ENCODE data around the gene CYP1A2. TPM values are rescaled to one million over a fixed set of nuclear protein-coding genes. Genes with fewer than 3 reads are reported as not detected.

The CYP1A2 gene
- total and polyA plus RNA-seq, 2 of the 13 experiments (the other 11 are each of a cell fraction or from before 2014, with no cell fraction given) = 0.07 TPM; not detected in 1

DNA sequence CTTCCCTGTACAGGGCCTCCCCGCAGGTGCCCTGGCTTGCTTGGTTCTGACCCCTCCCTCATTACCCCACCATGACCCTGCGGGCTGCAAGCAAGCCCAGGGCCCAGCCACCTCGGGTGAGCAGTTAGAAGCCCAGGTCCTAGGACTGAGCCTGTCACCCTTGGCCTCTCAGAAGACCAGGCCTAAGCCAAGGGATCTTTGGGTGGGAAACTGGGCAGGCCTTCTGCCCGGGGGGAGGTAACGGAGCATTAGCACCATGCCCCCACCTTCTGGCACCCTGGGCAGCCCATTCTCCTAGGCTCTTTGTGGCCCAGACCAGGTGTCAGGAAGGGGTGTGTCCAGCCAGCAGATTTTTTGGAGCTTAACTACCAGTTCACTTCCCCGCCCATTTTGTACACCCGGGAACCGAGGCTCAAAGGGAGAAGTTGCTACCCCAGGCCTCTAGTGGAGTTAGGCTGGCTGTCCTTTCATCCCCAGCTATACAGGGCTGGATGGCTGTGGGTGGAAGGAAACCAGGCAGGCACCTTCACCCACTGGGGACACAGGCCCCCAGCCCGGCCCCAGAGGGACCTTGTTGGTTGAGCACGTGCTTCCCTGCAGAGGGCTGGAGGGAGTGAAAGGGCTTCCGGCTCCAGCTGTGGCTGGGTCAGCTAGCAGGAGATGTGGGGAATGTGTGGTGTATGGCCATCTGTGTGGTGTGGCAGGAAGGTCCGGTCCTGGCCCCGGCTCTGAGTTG is 34.6 kb downstream of the CYP1A2 start (continued):
- TF ChIP-seq, protein P1, sequence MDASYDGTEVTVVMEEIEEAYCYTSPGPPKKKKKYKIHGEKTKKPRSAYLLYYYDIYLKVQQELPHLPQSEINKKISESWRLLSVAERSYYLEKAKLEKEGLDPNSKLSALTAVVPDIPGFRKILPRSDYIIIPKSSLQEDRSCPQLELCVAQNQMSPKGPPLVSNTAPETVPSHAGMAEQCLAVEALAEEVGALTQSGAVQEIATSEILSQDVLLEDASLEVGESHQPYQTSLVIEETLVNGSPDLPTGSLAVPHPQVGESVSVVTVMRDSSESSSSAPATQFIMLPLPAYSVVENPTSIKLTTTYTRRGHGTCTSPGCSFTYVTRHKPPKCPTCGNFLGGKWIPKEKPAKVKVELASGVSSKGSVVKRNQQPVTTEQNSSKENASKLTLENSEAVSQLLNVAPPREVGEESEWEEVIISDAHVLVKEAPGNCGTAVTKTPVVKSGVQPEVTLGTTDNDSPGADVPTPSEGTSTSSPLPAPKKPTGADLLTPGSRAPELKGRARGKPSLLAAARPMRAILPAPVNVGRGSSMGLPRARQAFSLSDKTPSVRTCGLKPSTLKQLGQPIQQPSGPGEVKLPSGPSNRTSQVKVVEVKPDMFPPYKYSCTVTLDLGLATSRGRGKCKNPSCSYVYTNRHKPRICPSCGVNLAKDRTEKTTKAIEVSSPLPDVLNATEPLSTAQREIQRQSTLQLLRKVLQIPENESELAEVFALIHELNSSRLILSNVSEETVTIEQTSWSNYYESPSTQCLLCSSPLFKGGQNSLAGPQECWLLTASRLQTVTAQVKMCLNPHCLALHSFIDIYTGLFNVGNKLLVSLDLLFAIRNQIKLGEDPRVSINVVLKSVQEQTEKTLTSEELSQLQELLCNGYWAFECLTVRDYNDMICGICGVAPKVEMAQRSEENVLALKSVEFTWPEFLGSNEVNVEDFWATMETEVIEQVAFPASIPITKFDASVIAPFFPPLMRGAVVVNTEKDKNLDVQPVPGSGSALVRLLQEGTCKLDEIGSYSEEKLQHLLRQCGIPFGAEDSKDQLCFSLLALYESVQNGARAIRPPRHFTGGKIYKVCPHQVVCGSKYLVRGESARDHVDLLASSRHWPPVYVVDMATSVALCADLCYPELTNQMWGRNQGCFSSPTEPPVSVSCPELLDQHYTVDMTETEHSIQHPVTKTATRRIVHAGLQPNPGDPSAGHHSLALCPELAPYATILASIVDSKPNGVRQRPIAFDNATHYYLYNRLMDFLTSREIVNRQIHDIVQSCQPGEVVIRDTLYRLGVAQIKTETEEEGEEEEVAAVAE (CRISPR knock-in tag; IDR thresholded peaks at IDR 0.05; ENCODE audit: borderline replicate concordance) = no peak
- TF ChIP-seq ATM (IDR thresholded peaks at IDR 0.05; ENCODE audit: borderline replicate concordance) (no peak), ZNF547 (CRISPR knock-in tag; IDR thresholded peaks at IDR 0.05) (no peak), SALL2 (CRISPR knock-in tag; IDR thresholded peaks at IDR 0.05) (peak; percentile 53; the same call in 1 of the 2 replicates), ZFY (CRISPR knock-in tag; IDR thresholded peaks at IDR 0.05) (peak; percentile 71), ZNF264 (CRISPR knock-in tag; IDR thresholded peaks at IDR 0.05) (0 out of 2 replicates have a peak, but pooled peaks have one; percentile 23), ZSCAN31 (CRISPR knock-in tag; IDR thresholded peaks at IDR 0.05; ENCODE audit: low read depth) (0 out of 2 replicates have a peak, but pooled peaks have one; percentile 26), ARNTL (CRISPR knock-in tag; IDR thresholded peaks at IDR 0.05) (peak; percentile 47; the same call in 1 of the 2 replicates), FOXP4 (CRISPR knock-in tag; IDR thresholded peaks at IDR 0.05) (0 out of 2 replicates have a peak, but pooled peaks have one; percentile 10), FOXO1 (CRISPR knock-in tag; IDR thresholded peaks at IDR 0.05) (0 out of 2 replicates have a peak, but pooled peaks have one; percentile 6)
- TF ChIP-seq, protein P2, sequence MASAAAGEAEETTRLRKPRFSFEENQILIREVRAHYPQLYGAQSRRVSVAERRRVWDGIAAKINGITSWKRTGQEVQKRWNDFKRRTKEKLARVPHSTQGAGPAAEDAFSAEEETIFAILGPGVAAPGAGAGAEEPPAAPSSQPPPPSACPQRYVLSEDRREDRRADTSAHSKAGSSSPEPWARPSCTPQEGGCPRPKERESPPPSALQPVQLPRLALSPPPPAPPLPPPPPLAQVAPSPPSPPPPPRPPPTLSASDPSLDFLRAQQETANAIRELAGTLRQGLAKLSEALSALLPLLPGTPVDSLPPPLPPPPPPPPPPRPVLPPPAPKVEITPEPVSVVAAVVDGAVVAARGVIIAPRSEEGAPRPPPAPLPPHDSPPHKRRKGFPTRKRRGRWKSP (CRISPR knock-in tag; IDR thresholded peaks at IDR 0.05) = peak; percentile 66; the same call in 1 of the 2 replicates
- TF ChIP-seq, protein P3, sequence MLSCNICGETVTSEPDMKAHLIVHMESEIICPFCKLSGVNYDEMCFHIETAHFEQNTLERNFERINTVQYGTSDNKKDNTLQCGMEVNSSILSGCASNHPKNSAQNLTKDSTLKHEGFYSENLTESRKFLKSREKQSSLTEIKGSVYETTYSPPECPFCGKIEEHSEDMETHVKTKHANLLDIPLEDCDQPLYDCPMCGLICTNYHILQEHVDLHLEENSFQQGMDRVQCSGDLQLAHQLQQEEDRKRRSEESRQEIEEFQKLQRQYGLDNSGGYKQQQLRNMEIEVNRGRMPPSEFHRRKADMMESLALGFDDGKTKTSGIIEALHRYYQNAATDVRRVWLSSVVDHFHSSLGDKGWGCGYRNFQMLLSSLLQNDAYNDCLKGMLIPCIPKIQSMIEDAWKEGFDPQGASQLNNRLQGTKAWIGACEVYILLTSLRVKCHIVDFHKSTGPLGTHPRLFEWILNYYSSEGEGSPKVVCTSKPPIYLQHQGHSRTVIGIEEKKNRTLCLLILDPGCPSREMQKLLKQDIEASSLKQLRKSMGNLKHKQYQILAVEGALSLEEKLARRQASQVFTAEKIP (CRISPR knock-in tag; IDR thresholded peaks at IDR 0.05; ENCODE audit: borderline replicate concordance) = no peak
- TF ChIP-seq, protein P4, sequence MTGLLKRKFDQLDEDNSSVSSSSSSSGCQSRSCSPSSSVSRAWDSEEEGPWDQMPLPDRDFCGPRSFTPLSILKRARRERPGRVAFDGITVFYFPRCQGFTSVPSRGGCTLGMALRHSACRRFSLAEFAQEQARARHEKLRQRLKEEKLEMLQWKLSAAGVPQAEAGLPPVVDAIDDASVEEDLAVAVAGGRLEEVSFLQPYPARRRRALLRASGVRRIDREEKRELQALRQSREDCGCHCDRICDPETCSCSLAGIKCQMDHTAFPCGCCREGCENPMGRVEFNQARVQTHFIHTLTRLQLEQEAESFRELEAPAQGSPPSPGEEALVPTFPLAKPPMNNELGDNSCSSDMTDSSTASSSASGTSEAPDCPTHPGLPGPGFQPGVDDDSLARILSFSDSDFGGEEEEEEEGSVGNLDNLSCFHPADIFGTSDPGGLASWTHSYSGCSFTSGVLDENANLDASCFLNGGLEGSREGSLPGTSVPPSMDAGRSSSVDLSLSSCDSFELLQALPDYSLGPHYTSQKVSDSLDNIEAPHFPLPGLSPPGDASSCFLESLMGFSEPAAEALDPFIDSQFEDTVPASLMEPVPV (CRISPR knock-in tag; IDR thresholded peaks at IDR 0.05) = 0 out of 2 replicates have a peak, but pooled peaks have one; percentile 39
- TF ChIP-seq, protein P5, sequence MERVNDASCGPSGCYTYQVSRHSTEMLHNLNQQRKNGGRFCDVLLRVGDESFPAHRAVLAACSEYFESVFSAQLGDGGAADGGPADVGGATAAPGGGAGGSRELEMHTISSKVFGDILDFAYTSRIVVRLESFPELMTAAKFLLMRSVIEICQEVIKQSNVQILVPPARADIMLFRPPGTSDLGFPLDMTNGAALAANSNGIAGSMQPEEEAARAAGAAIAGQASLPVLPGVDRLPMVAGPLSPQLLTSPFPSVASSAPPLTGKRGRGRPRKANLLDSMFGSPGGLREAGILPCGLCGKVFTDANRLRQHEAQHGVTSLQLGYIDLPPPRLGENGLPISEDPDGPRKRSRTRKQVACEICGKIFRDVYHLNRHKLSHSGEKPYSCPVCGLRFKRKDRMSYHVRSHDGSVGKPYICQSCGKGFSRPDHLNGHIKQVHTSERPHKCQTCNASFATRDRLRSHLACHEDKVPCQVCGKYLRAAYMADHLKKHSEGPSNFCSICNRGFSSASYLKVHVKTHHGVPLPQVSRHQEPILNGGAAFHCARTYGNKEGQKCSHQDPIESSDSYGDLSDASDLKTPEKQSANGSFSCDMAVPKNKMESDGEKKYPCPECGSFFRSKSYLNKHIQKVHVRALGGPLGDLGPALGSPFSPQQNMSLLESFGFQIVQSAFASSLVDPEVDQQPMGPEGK (CRISPR knock-in tag; IDR thresholded peaks at IDR 0.05) = peak; percentile 32; the same call in 1 of the 2 replicates
